ENCODE data around the gene TBC1D4.

The TBC1D4 gene

GRCh38 chr13:75372923-75373841 lies 108.8 kb downstream of the TBC1D4 start:
- no peak for TF ChIP-seq CTCF (IDR thresholded peaks at IDR 0.05; ENCODE audit: low read depth, low read length)
- H3K4me3 ChIP-seq (ENCODE audit: low read depth, low read length), result no peak overlapping the region

GRCh38 chr13:75372517-75372916 lies 109.5 kb downstream of the TBC1D4 start:
- no peak overlapping the region for H3K4me3 ChIP-seq (ENCODE audit: low read depth, low read length)
- peak; percentile 55; the same call in 1 of the 2 replicates for TF ChIP-seq CTCF (IDR thresholded peaks at IDR 0.05; ENCODE audit: low read depth, low read length)

- H3K4me3 ChIP-seq (ENCODE audit: low read depth, low read length), result no peak overlapping the region
- TF ChIP-seq CTCF (IDR thresholded peaks at IDR 0.05; ENCODE audit: low read depth, low read length), result no peak
Observed at GRCh38 chr13:75371203-75371602, 110.8 kb downstream of the TBC1D4 start.

- no peak overlapping the region for H3K4me3 ChIP-seq (ENCODE audit: low read depth, low read length)
- no peak for TF ChIP-seq CTCF (IDR thresholded peaks at IDR 0.05; ENCODE audit: low read depth, low read length)
Observed at GRCh38 chr13:75370774-75371173, 111.2 kb downstream of the TBC1D4 start.

- TF ChIP-seq CTCF (IDR thresholded peaks at IDR 0.05; ENCODE audit: low read depth, low read length), result no peak
- no peak overlapping the region for H3K4me3 ChIP-seq (ENCODE audit: low read depth, low read length)
Observed at GRCh38 chr13:75369981-75370380, 112.0 kb downstream of the TBC1D4 start.

GRCh38 chr13:75368167-75368566 lies 113.8 kb downstream of the TBC1D4 start:
- no peak for TF ChIP-seq CTCF (IDR thresholded peaks at IDR 0.05; ENCODE audit: low read depth, low read length)
- H3K4me3 ChIP-seq (ENCODE audit: low read depth, low read length), result no peak overlapping the region

Data from WI38 (cell line).